HG02759 (cell line): ENCODE measurements around the gene ZNF200.
"Not testable (repeated sequence)": the region's sequence is repeated elsewhere in the genome, so short reads cannot be mapped to it uniquely, and the experiment has no call there.

Source experiments
- ATAC-seq: cut with Tn5 transposase; IDR thresholded peaks from one replicate; pipeline ENCODE4 v1.9.1; 2021; ENCODE audit warnings: mild to moderate bottlenecking, moderate library complexity; ENCODE audit not compliant: unreplicated experiment

Gene ZNF200

GRCh38 chr16:3202903-3203539 is 31.9 kb downstream of the ZNF200 start:
- ATAC-seq = no peak

DNA sequence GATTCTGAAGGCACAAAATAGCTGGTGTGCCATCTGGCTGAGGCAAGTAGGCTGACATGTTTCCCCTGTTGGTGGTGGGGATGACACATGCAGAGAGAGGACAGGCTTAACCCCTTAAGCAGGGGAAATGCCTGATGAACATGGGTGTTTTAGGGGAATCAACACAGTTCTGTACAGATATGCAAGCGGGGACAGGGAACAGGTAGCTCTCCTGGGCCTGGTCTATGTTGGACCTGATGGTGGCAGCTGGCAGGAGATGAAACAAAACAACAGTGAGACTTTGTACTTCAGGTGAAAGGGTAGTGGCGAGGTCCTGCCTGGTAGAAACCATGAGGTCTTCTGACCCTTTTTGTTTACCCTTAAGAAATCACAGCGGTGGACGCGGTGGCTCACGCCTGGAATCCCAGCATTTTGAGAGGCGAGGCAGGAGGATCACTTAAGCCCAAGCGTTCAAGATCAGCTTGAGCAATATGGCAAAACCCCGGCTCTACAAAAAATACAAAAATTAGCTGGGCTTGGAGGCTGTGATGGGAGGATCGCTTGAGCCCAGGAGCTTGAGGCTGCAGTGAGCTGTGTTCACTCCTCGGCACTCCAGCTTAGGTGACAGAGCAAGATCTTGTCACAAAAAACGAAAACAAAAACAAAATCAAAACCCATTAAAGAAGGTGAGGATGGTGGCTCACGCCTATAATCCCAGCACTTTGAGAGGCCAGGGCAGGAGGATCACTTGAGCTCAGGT is 36.5 kb downstream of the ZNF200 start:
- ATAC-seq = no peak

GRCh38 chr16:3197694-3198333 is 37.1 kb downstream of the ZNF200 start:
- not testable (repeated sequence) for ATAC-seq

- no peak for ATAC-seq
These were observed 39.0 kb downstream of the ZNF200 start for GRCh38 chr16:3195975-3196374.

DNA sequence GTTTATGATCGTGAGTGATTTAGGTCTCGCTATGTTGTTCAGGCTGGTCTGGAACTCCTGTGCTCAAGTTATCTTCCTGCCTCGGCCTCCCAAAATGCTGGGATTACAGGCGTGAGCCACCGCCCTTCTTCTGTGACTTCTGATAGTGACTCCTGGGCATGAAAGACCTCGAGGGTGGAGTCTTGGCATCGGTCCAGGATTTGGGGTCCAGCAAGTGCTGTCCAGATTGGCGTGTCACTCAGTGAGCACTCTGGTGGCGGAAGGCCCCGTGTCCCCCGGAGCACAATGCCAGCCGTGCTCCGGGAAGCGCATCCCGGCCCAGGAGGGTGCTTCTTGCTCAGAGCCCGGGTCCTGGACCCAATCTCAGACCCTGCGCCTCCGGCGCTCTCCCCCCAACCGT is 40.2 kb downstream of the ZNF200 start:
- no peak for ATAC-seq

DNA sequence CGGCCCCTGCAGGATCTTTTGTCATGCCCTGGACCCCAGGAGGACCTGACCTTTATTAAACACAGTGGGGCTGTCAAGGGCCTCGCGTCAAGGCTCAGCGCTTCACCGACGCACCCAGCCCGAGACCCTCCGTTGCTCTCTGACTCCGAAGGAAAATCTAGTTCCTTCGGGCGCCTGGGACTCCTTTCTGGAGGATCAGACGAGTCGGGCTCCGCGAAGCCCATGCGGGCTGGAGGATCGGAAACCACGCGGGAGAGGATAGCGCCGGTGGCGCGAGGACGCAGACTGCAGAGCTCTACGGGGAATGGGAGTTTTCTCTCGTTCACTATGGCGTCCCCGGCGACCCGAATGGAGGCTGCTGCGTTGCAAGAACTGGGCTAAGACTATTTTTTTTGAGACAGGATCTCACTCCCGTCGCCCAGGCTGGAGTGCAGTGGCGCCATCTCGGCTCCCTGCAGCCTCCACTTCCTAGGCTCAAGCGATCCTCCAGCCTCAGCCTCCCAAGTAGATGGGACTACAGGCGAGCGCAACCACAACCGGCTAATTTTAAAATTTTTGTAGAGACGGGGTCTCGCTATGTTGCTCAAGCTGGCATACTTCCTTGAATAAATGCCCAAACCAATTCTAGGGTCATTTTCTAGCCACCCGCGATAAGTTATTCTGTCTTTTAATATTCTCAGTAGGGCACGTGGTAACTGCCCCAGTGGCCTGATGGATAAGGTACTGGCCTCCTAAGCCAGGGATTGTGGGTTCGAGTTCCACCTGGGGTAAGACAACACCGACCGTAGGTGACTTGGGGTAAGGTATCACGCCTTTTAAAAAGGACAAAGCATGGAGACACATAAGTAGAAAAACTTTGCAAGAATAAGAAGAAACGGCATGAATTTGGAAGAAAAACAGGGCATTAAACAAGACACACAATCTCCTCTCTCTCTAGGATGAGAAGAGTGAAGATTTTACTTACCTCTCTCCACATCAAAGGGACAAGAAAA is 41.4 kb downstream of the ZNF200 start:
- no peak for ATAC-seq

DNA sequence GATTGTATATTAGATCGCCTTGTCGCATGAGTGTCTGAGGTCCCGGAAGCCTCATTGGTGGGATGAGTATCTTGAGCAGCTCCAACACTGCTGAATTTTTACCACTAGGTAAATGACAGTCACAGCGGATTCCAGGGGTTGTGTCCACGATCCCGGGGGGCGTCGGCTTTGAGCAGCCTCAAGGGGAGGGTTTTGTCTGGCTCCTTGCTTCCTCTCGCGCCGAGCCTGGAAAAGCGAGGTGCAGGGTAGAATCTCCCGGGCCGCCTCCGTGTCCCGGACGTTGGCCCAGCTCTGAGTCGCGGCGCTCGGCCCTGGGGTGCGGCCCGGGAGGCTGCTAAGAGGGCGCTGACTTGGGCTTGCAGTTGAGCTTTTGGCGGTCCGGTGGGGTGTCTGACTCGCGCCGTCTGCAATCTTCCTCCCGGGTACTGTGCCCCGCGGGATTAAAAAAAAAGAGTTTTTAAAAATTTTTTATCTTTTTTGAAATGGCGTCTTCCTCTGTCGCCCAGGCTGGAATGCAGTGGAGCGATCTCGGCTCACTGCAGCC is 42.4 kb downstream of the ZNF200 start:
- no peak for ATAC-seq

DNA sequence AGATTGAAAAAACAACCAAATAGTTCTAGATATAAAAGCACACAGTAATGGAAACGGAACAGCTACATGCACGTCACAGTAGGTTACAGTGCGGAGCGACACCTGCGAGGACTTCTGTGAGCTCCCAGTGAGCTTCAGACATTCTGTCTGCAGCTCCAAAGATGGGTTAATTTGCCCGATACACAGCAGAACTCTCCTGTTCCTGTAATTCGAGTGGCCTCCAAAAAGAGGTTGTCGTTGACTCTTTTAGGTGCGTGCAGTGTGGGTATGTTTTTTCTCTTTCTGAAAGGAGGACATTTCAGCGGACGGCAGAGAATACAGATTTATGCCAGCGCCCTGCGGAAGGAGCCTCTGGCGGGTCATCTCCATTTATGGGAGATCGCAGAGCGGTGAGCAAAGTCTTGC is 44.0 kb downstream of the ZNF200 start:
- ATAC-seq = no peak

DNA sequence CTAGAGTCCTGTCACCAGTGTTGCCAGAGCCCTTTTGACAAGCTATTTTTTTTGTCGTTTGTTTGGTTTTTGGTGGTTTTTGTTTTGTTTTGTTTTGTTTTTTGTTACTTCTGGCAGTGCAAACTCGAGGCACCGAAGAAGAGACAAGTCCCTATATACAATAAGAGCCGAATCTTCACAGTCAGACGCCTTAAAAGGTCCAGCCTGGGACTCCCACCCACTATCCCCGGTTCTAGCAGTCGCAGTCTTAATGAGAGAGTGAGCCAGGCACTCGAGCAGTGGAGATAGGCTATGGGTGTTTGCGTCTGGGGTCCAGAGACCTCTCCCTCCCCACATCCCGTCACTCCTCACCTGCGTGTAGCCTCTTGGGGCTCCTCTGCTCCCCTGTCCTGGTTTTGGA is 45.1 kb downstream of the ZNF200 start:
- ATAC-seq = no peak

DNA sequence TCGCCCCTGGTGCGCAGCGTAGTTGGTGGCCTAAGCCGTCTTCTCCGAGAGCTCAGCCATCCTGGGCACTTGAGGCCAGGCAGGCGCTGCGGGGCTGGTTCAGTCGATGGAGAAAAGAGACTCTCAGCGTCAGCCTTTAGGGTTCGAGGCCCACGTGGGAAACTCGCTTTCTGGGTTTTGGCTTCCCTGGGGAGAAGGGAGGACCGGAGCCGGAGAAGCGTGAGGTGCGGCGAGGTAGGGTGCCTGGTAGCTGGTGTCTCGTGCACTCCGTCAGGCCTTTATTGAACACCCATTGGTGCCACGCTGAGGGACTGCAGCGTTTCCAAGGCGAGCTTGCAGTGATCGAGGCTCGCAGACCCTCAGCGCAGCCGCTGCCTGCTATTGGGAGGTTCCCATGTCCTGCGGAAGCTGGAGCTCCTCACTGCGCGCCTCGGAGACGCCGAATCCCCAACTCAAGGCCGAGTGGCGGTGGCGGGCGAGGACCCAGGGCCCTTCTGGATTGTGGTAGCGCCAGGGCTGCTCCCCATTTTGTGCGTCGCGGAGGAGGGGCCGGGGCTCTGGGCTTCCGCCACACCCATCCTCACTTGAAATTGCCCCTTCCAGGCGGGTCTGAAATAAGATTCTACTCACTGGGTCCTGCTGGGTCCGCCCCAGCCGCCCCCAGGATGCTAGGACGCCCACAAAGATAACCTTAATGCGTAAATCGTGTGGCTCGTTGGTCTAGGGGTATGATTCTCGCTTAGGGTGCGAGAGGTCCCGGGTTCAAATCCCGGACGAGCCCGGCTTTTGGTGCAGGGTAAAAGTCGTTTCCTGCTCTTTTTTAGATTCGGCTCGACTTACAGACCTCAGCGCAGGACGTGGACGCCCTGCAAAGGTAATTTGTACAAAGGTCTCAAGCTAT is 45.8 kb downstream of the ZNF200 start:
- no peak for ATAC-seq

- no peak for ATAC-seq
These were observed 46.4 kb downstream of the ZNF200 start for GRCh38 chr16:3188675-3188924.

GRCh38 chr16:3187798-3188674 is 46.9 kb downstream of the ZNF200 start, which contains the start of gene OR1F1:
TSS of gene OR1F1 (plus strand) at chr16:3188204.
- no peak for ATAC-seq

DNA sequence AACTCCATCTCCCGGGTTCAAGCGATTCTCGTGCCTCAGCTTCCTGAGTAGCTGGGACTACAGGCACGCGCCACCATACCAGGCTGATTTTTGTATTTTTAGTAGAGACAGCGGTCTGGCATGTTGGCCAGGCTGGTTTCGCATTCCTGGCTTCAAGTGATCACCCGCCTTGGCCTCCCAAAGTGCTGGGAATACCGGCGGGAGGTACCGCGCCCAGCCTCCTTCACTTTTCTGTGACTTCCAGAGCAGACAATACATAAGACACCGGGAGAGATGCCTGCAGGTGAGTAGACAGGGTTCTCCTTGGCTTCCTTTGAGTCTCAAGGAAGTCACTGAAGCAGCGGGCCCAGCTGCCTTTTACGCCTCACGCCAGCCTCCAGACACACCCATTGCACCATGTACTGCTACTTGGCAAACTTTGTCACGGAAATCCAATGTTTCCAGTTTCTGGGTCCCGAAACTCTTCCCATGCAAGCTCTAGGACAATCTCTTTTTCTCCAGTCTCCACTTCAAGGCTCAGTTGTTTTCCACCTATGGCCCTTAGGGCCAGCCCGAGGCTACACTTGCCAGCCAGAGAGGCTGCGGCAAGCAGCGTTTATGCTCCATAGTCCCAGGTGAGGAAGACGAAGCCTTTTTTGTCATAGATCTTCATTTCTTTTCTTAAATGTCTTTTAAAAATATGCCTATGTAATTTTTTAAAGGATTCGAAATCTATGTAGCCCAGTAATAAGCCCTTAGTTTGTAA is 47.8 kb downstream of the ZNF200 start:
- no peak for ATAC-seq

- ATAC-seq = no peak
These were observed 51.4 kb downstream of the ZNF200 start for GRCh38 chr16:3183445-3184139.

GRCh38 chr16:3182608-3183444 is 52.1 kb downstream of the ZNF200 start:
- ATAC-seq = no peak

DNA sequence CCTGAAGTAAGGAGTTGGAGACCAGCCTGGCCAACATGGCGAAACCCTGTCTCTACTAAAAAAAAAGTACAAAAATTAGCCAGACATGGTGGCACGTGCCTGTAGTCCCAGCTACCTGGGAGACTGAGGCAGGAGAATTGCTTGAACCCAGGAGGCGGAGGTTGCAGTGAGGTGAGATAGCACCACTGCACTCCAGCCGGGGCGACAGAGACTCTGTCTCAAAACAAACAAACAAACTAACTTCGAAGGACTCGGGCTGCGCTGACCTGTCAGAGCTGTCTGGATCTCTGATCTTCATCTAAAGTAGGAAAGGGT is 52.7 kb downstream of the ZNF200 start:
- not testable (repeated sequence) for ATAC-seq

- no peak for ATAC-seq
These were observed 54.5 kb downstream of the ZNF200 start for GRCh38 chr16:3180445-3180878.
